Motor neuron (in vitro differentiated cells): ENCODE data around the gene CIZ1. TPM values are rescaled to one million over a fixed set of nuclear protein-coding genes. Genes with fewer than 3 reads are reported as not detected.

Experiments used
- ATAC-seq, 8 experiments: fragments of 200-7000 bp; cut with Tn5 transposase; replicated peaks in 6 of 8; 2 replicates each; pipeline ENCODE4 v1.8.0; 2021; ENCODE audit warnings: mild to moderate bottlenecking in 8 of 8, moderate library complexity in 8 of 8
- H3K27ac ChIP-seq, 2 donors: fragments of 250-450 bp; sonication (Bioruptor Pico); 2 replicates each; pipeline ENCODE4 v1.9.0; 2021; ENCODE audit warnings: antibody characterized with exemption in 2 of 2, mild to moderate bottlenecking in 2 of 2, moderate library complexity in 1 of 2
- H3K4me1 ChIP-seq, 2 donors: fragments of 250-450 bp; sonication (Bioruptor Pico); replicated peaks in 1 of 2; 2 replicates each; pipeline ENCODE4 v1.6.1; 2021; ENCODE audit warnings: antibody characterized with exemption in 2 of 2, mild to moderate bottlenecking in 2 of 2, moderate library complexity in 1 of 2
- H3K4me3 ChIP-seq, 5 donors: fragments of 250-450 bp; sonication (Bioruptor Pico); 2 replicates each; pipeline ENCODE4 v1.9.0; 2021; ENCODE audit warnings: antibody characterized with exemption in 5 of 5, mild to moderate bottlenecking in 5 of 5, moderate library complexity in 4 of 5
- WGBS, 10 experiments: fragments of 450-650 bp; shearing (Covaris generic); methylation state at CpG; one replicate each; pipeline ENCODE4 v1.0.0; 2022; 5-methylcytosine and 5-hydroxymethylcytosine counted together
- in situ Hi-C, 9 experiments: fragments of 400-800 bp; cut with MboI; loops; one replicate each; pipeline ENCODE4 v1.15.0; 2021; ENCODE audit warnings: low sequenced_read_pairs in 9 of 9, low pct_unique_long_range_greater_than_20kb in 2 of 9; ENCODE audit not compliant: unreplicated experiment in 9 of 9
- total RNA-seq, 8 experiments: library from RNA; unstranded; fragments of 300-600 nt; gene quantifications; 2 replicates each; pipeline versions ENCODE4 v1.2.3 to v1.2.4, GENCODE V29; 2022

The CIZ1 gene
- total RNA-seq, 8 experiments from 2014 or later = 36.3 to 92.5 (median 70.9) TPM

- in situ Hi-C loops = no loop called here
- peak; percentile 41 to 98 (median 82) for ATAC-seq
- 28 to 100% (median 79%) methylated on average over 1 to 7 of the region's 47 CpGs; no CpG with 5 or more reads in 2 of the 10 experiments for WGBS, 10 experiments
- H3K4me1 ChIP-seq = peaks cover 35 to 39% of the 10 kb centered on the region in 2 donors
- peak overlapping the region; percentile 3 to 21 (median 16) for H3K4me3 ChIP-seq
- H3K27ac ChIP-seq = peak overlapping the region; percentile 77 to 79
These were observed 27.4 kb upstream of the CIZ1 start for GRCh38 chr9:128218518-128219389.

GRCh38 chr9:128218172-128218517 lies 26.8 kb upstream of the CIZ1 start:
- in situ Hi-C loops = no loop called here
- ATAC-seq = peak in 2 of 8 experiments; percentile 0
- Histone ChIP-seq H3K4me3 (peak overlapping the region; percentile 3 to 21 (median 16)), H3K27ac (peak overlapping the region; percentile 77 to 79), H3K4me1 (peaks cover 35 to 39% of the 10 kb centered on the region in 2 donors)
- WGBS, 10 experiments = 17% methylated on average over 1 of the region's 11 CpGs; no CpG with 5 or more reads in 9 of the 10 experiments

GRCh38 chr9:128216781-128217553 lies 25.6 kb upstream of the CIZ1 start:
- 0 to 100% (median 89%) methylated on average over 1 to 10 of the region's 16 CpGs; no CpG with 5 or more reads in 4 of the 10 experiments for WGBS, 10 experiments
- in situ Hi-C loops = no loop called here
- H3K4me3 ChIP-seq = no peak overlapping the region
- peak in 2 of 8 experiments; percentile 2 to 5 for ATAC-seq
- peaks cover 35 to 39% of the 10 kb centered on the region in 2 donors for H3K4me1 ChIP-seq
- peak overlapping the region in 1 of 2 donors; percentile 74 for H3K27ac ChIP-seq

- in situ Hi-C loops = no loop called here
- ATAC-seq = peak in 7 of 8 experiments; percentile 37 to 65 (median 54)
- H3K27ac ChIP-seq = peak overlapping the region; percentile 42 to 74
- H3K4me3 ChIP-seq = no peak overlapping the region
- H3K4me1 ChIP-seq = peaks cover 35 to 45% of the 10 kb centered on the region in 2 donors
- WGBS, 10 experiments = 0 to 37% methylated on average over 2 of the region's 10 CpGs; no CpG with 5 or more reads in 8 of the 10 experiments
These were observed 24.4 kb upstream of the CIZ1 start for GRCh38 chr9:128215491-128216409.

GRCh38 chr9:128214571-128215490 lies 23.5 kb upstream of the CIZ1 start:
- 17 to 77% (median 75%) methylated on average over 1 to 10 of the region's 21 CpGs; no CpG with 5 or more reads in 5 of the 10 experiments for WGBS, 10 experiments

GRCh38 chr9:128213746-128214497 lies 22.6 kb upstream of the CIZ1 start:
- Histone ChIP-seq H3K4me3 (no peak overlapping the region), H3K4me1 (peaks cover 31 to 49% of the 10 kb centered on the region in 2 donors), H3K27ac (no peak overlapping the region)
- peak in 1 of 8 experiments; percentile 21 for ATAC-seq
- in situ Hi-C loops = no loop called here
- 88 to 100% (median 100%) methylated on average over 1 to 3 of the region's 12 CpGs; no CpG with 5 or more reads in 7 of the 10 experiments for WGBS, 10 experiments

More at GRCh38 chr9:128214571-128215490, 23.5 kb upstream of the CIZ1 start:
- peak in 2 of 8 experiments; percentile 2 to 7 for ATAC-seq
- Histone ChIP-seq H3K4me1 (peaks cover 35 to 46% of the 10 kb centered on the region in 2 donors), H3K27ac (peak overlapping the region in 1 of 2 donors; percentile 74), H3K4me3 (no peak overlapping the region)
- in situ Hi-C loops = no loop called here

GRCh38 chr9:128211981-128212281 lies 20.6 kb upstream of the CIZ1 start:
- ATAC-seq = no peak
- Histone ChIP-seq H3K4me1 (peaks cover 19 to 35% of the 10 kb centered on the region in 2 donors), H3K4me3 (no peak overlapping the region), H3K27ac (no peak overlapping the region)
- WGBS, 10 experiments = 57 to 67% (median 60%) methylated on average over 1 of the region's 2 CpGs; no CpG with 5 or more reads in 7 of the 10 experiments
- in situ Hi-C loops = no loop called here

GRCh38 chr9:128211186-128211980 lies 20.0 kb upstream of the CIZ1 start:
- H3K27ac ChIP-seq = no peak overlapping the region
- no peak overlapping the region for H3K4me3 ChIP-seq
- peaks cover 15 to 30% of the 10 kb centered on the region in 2 donors for H3K4me1 ChIP-seq
- ATAC-seq = peak in 3 of 8 experiments; percentile 25 to 54 (median 31)
- in situ Hi-C loops = no loop called here
- WGBS, 10 experiments = 40 to 90% (median 67%) methylated on average over 1 to 9 of the region's 12 CpGs; no CpG with 5 or more reads in 1 of the 10 experiments

- in situ Hi-C loops = no loop called here
- 80 to 90% methylated on average over 1 to 2 of the region's 15 CpGs; no CpG with 5 or more reads in 8 of the 10 experiments for WGBS, 10 experiments
These were observed 17.7 kb upstream of the CIZ1 start for GRCh38 chr9:128208946-128209669.

GRCh38 chr9:128208386-128208785 lies 17.0 kb upstream of the CIZ1 start:
- H3K4me3 ChIP-seq = no peak overlapping the region
- in situ Hi-C loops = no loop called here
- WGBS, 10 experiments = 20 to 100% (median 85%) methylated on average over 1 to 4 of the region's 7 CpGs; no CpG with 5 or more reads in 2 of the 10 experiments

More at GRCh38 chr9:128208946-128209669, 17.7 kb upstream of the CIZ1 start:
- Histone ChIP-seq H3K4me1 (peaks cover 0 to 18% of the 10 kb centered on the region in 2 donors), H3K27ac (peak overlapping the region in 1 of 2 donors; percentile 49), H3K4me3 (no peak overlapping the region)
- peak in 5 of 8 experiments; percentile 2 to 82 (median 16) for ATAC-seq

More at GRCh38 chr9:128208386-128208785, 17.0 kb upstream of the CIZ1 start:
- Histone ChIP-seq H3K27ac (no peak overlapping the region), H3K4me1 (peaks cover 0 to 18% of the 10 kb centered on the region in 2 donors)
- no peak for ATAC-seq
